GM19468 (cell line): ENCODE results near the gene HAUS3.

ENCODE experiments used
- ATAC-seq: cut with Tn5 transposase; IDR thresholded peaks from one replicate; pipeline ENCODE4 v1.9.1; 2021; ENCODE audit warnings: mild to moderate bottlenecking, moderate library complexity, moderate number of reproducible peaks; ENCODE audit not compliant: unreplicated experiment; ENCODE audit errors: extremely low read depth

The HAUS3 gene

GRCh38 chr4:2241410-2242353 is at the start of gene HAUS3, which contains the start of gene POLN:
HAUS3 (minus strand) TSS chr4:2242121; CDS start chr4:2240946, 1,175 bp downstream.
POLN (minus strand) TSS chr4:2242121; CDS start chr4:2229231, 12,890 bp downstream.
- ATAC-seq = peak; percentile 69

GRCh38 chr4:2290974-2291704 is 49.2 kb upstream of the HAUS3 start:
- no peak for ATAC-seq

GRCh38 chr4:2290488-2290887 is 48.6 kb upstream of the HAUS3 start:
- ATAC-seq = no peak

GRCh38 chr4:2289955-2290333 is 48.0 kb upstream of the HAUS3 start:
- no peak for ATAC-seq

- ATAC-seq = no peak
Measured at GRCh38 chr4:2289311-2289954, 47.5 kb upstream of the HAUS3 start.

GRCh38 chr4:2288051-2288541 is 46.2 kb upstream of the HAUS3 start:
- ATAC-seq = no peak

GRCh38 chr4:2287594-2287915 is 45.6 kb upstream of the HAUS3 start:
- ATAC-seq = no peak

- no peak for ATAC-seq
Measured at GRCh38 chr4:2286904-2287593, 45.1 kb upstream of the HAUS3 start.

- ATAC-seq = no peak
Measured at GRCh38 chr4:2285613-2286381, 43.9 kb upstream of the HAUS3 start.

GRCh38 chr4:2284934-2285612 is 43.2 kb upstream of the HAUS3 start:
- ATAC-seq = no peak

GRCh38 chr4:2284161-2284933 is 42.4 kb upstream of the HAUS3 start:
- ATAC-seq = no peak

- ATAC-seq = no peak
Measured at GRCh38 chr4:2283199-2283711, 41.3 kb upstream of the HAUS3 start.

GRCh38 chr4:2281575-2282343 is 39.8 kb upstream of the HAUS3 start:
- peak; percentile 75 for ATAC-seq

- no peak for ATAC-seq
Measured at GRCh38 chr4:2280531-2281300, 38.8 kb upstream of the HAUS3 start.

GRCh38 chr4:2277956-2278355 is 36.0 kb upstream of the HAUS3 start:
- ATAC-seq = no peak

GRCh38 chr4:2276581-2277325 is 34.8 kb upstream of the HAUS3 start:
- no peak for ATAC-seq
